Heart left ventricle (tissue), 16 donors: ENCODE results near the gene EPHA6. TPM values are rescaled to one million over a fixed set of nuclear protein-coding genes. Genes with fewer than 3 reads are reported as not detected.
"Not testable (repeated sequence)": the region's sequence is repeated elsewhere in the genome, so short reads cannot be mapped to it uniquely, and the experiment has no call there.

Experiments used
- ATAC-seq, 4 donors: fragments of 200-7000 bp; cut with Tn5 transposase; one replicate each; pipeline ENCODE4 v1.9.1; 2020 to 2022; ENCODE audit warnings: moderate library complexity in 4 of 4, mild to moderate bottlenecking in 3 of 4, moderate number of reproducible peaks in 1 of 4
- DNase-seq, 5 donors: peaks; one replicate each; pipeline ENCODE4 v3.0.0-alpha.2; 2020
- H3K27ac ChIP-seq, 12 donors: fragments of 200-600 bp; sonication (generic) in 4 of 12; one replicate each; pipeline versions ENCODE4 v1.5.0 to v1.8.0; 2016 to 2022; ENCODE audit warnings: mild to moderate bottlenecking in 2 of 12
- H3K27me3 ChIP-seq, 9 donors: fragments of 200-600 bp; sonication (generic) in 2 of 9; one replicate each; pipeline versions ENCODE4 v1.5.1 to v1.8.0; 2016 to 2022; ENCODE audit warnings: mild to moderate bottlenecking in 3 of 9
- H3K36me3 ChIP-seq, 9 donors: fragments of 200-600 bp; sonication (generic) in 2 of 9; one replicate each; pipeline versions ENCODE4 v1.5.0 to v1.8.0; 2018 to 2022; ENCODE audit warnings: mild to moderate bottlenecking in 2 of 9
- H3K4me1 ChIP-seq, 12 donors: fragments of 200-600 bp; sonication (generic) in 4 of 12; one replicate each; pipeline versions ENCODE4 v1.5.0 to v1.8.0; 2016 to 2022; ENCODE audit warnings: mild to moderate bottlenecking in 3 of 12
- H3K4me3 ChIP-seq, 12 donors: fragments of 200-600 bp; sonication (generic) in 4 of 12; one replicate each; pipeline versions ENCODE4 v1.5.0 to v1.8.0; 2017 to 2022; ENCODE audit warnings: mild to moderate bottlenecking in 9 of 12, moderate library complexity in 4 of 12
- H3K9me3 ChIP-seq, 12 donors: fragments of 200-600 bp; sonication (generic) in 4 of 12; one replicate each; pipeline versions ENCODE4 v1.5.0 to v1.8.0; 2016 to 2022; ENCODE audit warnings: mild to moderate bottlenecking in 1 of 12
- CTCF ChIP-seq, 12 donors: fragments of 200-600 bp; sonication (generic) in 4 of 12; IDR thresholded peaks; one replicate each; pipeline versions ENCODE4 v1.5.0 to v1.8.0; 2018 to 2022; ENCODE audit warnings: antibody characterized with exemption in 12 of 12, mild to moderate bottlenecking in 5 of 12
- POLR2A ChIP-seq, 2 donors: fragments of 450-650 bp; IDR thresholded peaks; one replicate each; pipeline ENCODE4 v1.6.1; 2017; ENCODE audit warnings: antibody characterized with exemption in 2 of 2, mild to moderate bottlenecking in 2 of 2, moderate library complexity in 2 of 2
- WGBS, 4 donors: extraction: QIAGEN DNeasy Blood & Tissue Kit in 2 of 4; methylation state at CpG; one replicate each; pipeline versions ENCODE4 v1.1.5 to v1.1.7; 2013 to 2018; 5-methylcytosine and 5-hydroxymethylcytosine counted together
- intact Hi-C, 10 donors: fragments of 100-400 bp; cut with DNase I; formaldehyde crosslinking; loops; one replicate each; pipeline versions ENCODE4 v1.11.1 to v1.14.2; 2022
- polyA plus RNA-seq, 2 donors: library from polyadenylated mRNA; stranded (reverse); fragments of 200-250 nt; gene quantifications; one replicate each; pipeline ENCODE4 v1.2.3, GENCODE V29; 2013
- total RNA-seq, 9 donors: library from RNA; depleted of rRNA in 2 of 9; stranded (reverse); fragments of >200 nt in 2 of 9; fragmentation: NEBNext Ultra II Directional in 3 of 9; extraction: Animal tissue kit (Norgen Biotek cat#: 25700) in 3 of 9; gene quantifications; one replicate each; pipeline versions ENCODE4 v1.1.0 to v1.2.4, GENCODE V29; 2016 to 2023
- donor health status: ischemic (EF 13 %, LVEDD 7.1; RV severe dilation, severe dysfunction).
- donor health status: healthy with polysubstance abuse.
- donor health status: DM: no; HTN: yes; CAD: no.
- donor health status: DM: no; HTN: no; CAD: no.
- donor health status: ischemic (EF 25% LVEDD 6.9; RV normal size, moderate dysfunction).
- donor health status: ischemic (EF 25% LVEDD 5.7; RV mildly dilated, moderate dysfunction).
- donor health status: healthy.
- donor health status: DM: yes; HTN: yes; CAD: no.
- donor health status: ischemic (EF 35%, LVEDD 5.7; RV mildly dilated, moderate dysfunction).
- donor health status: nonischemic (EF 11% LVEDD 7.7; RV severe dilation, severe dysfunction).
- donor health status: DM: yes; HTN: yes; CAD: no.
- donor health status: PGD.
- donor health status: ischemic (EF 29% LVEDD 5.4; RV normal size, mild dysfunction).
- donor health status: nonischemic (EF 23%, LVEDD 6.1; RV moderate dilation, normal function).

EPHA6 gene
- total and polyA plus RNA-seq, 11 donors = 0.28 to 1.2 (median 0.42) TPM; not detected in 6

GRCh38 chr3:97530691-97531090, 716.3 kb downstream of the EPHA6 start:
- Histone ChIP-seq H3K9me3 (peaks cover 0 to 14% (median 0%) of the 10 kb centered on the region in 12 donors), H3K36me3 (no peaks in the 10 kb centered on the region), H3K4me3 (no peak overlapping the region), H3K27me3 (no peaks in the 10 kb centered on the region), H3K4me1 (no peaks in the 10 kb centered on the region), H3K27ac (no peak overlapping the region)
- TF ChIP-seq CTCF (IDR thresholded peaks at IDR 0.05) = no peak
- TF ChIP-seq POLR2A (IDR thresholded peaks at IDR 0.05) = no peak
- DNase-seq (no peak), ATAC-seq (no peak)
- intact Hi-C loops = no loop called here
- 72 to 79% (median 77%) methylated on average over 2 of the region's 2 CpGs for WGBS, 4 donors

- H3K27me3 ChIP-seq, DNase-seq, ATAC-seq, H3K4me1 ChIP-seq, H3K27ac ChIP-seq, H3K36me3 ChIP-seq, intact Hi-C loops, H3K9me3 ChIP-seq, H3K4me3 ChIP-seq: not testable (repeated sequence)
- 67 to 86% (median 83%) methylated on average over 5 to 6 of the region's 6 CpGs for WGBS, 4 donors
These were observed 733.2 kb downstream of the EPHA6 start for GRCh38 chr3:97547573-97547972.

- intact Hi-C loops = no loop called here
- Histone ChIP-seq H3K36me3 (no peaks in the 10 kb centered on the region), H3K27me3 (no peaks in the 10 kb centered on the region), H3K4me3 (no peak overlapping the region), H3K4me1 (no peaks in the 10 kb centered on the region), H3K9me3 (peaks cover 0 to 6% (median 0%) of the 10 kb centered on the region in 12 donors), H3K27ac (no peak overlapping the region)
- TF ChIP-seq CTCF (IDR thresholded peaks at IDR 0.05) (no peak), POLR2A (IDR thresholded peaks at IDR 0.05) (no peak)
- WGBS, 4 donors = 54 to 62% (median 56%) methylated on average over 2 of the region's 2 CpGs
- DNase-seq (no peak), ATAC-seq (no peak)
These were observed 736.0 kb downstream of the EPHA6 start for GRCh38 chr3:97550408-97550807.

GRCh38 chr3:97552186-97552585, 737.8 kb downstream of the EPHA6 start:
- Histone ChIP-seq H3K4me1 (no peaks in the 10 kb centered on the region), H3K9me3 (peaks cover 0 to 3% (median 0%) of the 10 kb centered on the region in 12 donors), H3K27me3 (no peaks in the 10 kb centered on the region), H3K4me3 (no peak overlapping the region), H3K27ac (no peak overlapping the region), H3K36me3 (no peaks in the 10 kb centered on the region)
- intact Hi-C loops = no loop called here
- TF ChIP-seq POLR2A (IDR thresholded peaks at IDR 0.05) = no peak
- no peak for TF ChIP-seq CTCF (IDR thresholded peaks at IDR 0.05)
- DNase-seq (no peak), ATAC-seq (no peak)

GRCh38 chr3:97575742-97576141, 761.3 kb downstream of the EPHA6 start:
- no peak for TF ChIP-seq POLR2A (IDR thresholded peaks at IDR 0.05)
- no peak for TF ChIP-seq CTCF (IDR thresholded peaks at IDR 0.05)
- Histone ChIP-seq H3K27ac (no peak overlapping the region), H3K9me3 (no peaks in the 10 kb centered on the region), H3K27me3 (no peaks in the 10 kb centered on the region), H3K4me3 (no peak overlapping the region), H3K4me1 (no peaks in the 10 kb centered on the region), H3K36me3 (no peaks in the 10 kb centered on the region)
- 55 to 59% (median 55%) methylated on average over 3 of the region's 3 CpGs for WGBS, 4 donors
- no peak for ATAC-seq
- intact Hi-C loops = no loop called here
- no peak for DNase-seq
